Loucy (cell line): Measurements from ENCODE around the gene NPM1.

Experiments used
- H2AFZ ChIP-seq: fragments of 200-600 bp; sonication (generic); 2 replicates; pipeline ENCODE4 v1.6.0; 2016; ENCODE audit warnings: antibody characterized with exemption, mild to moderate bottlenecking, low read length, moderate library complexity
- H3F3A ChIP-seq: fragments of 200-600 bp; 2 replicates; pipeline ENCODE4 v1.6.0; 2016; ENCODE audit warnings: antibody characterized with exemption, low read depth, mild to moderate bottlenecking
- H3K27me3 ChIP-seq: fragments of 200-600 bp; sonication (generic); 2 replicates; pipeline ENCODE4 v1.6.1; 2014; ENCODE audit warnings: low read length, mild to moderate bottlenecking; ENCODE audit not compliant: insufficient read depth, poor library complexity, severe bottlenecking
- H3K36me3 ChIP-seq: fragments of 200-600 bp; sonication (generic); 2 replicates; pipeline ENCODE4 v1.6.1; 2016; ENCODE audit warnings: low read length; ENCODE audit not compliant: insufficient read depth
- H3K4me1 ChIP-seq: fragments of 200-600 bp; sonication (generic); 2 replicates; pipeline ENCODE4 v1.5.1; 2014; ENCODE audit warnings: low read length, mild to moderate bottlenecking; ENCODE audit not compliant: insufficient read depth, poor library complexity, severe bottlenecking
- H3K4me2 ChIP-seq: fragments of 200-600 bp; sonication (generic); 2 replicates; pipeline ENCODE4 v1.6.0; 2014; ENCODE audit warnings: antibody characterized with exemption, low read length, low read depth, mild to moderate bottlenecking; ENCODE audit not compliant: poor library complexity, severe bottlenecking
- H3K4me3 ChIP-seq: fragments of 200-600 bp; sonication (generic); 2 replicates; pipeline ENCODE4 v1.5.1; 2014; ENCODE audit warnings: low read length, mild to moderate bottlenecking, mixed read lengths; ENCODE audit not compliant: poor library complexity, severe bottlenecking
- H3K79me2 ChIP-seq: fragments of 200-600 bp; sonication (generic); 2 replicates; pipeline ENCODE4 v1.6.1; 2014; ENCODE audit warnings: low read length; ENCODE audit not compliant: insufficient read depth
- H3K9ac ChIP-seq: fragments of 200-600 bp; sonication (generic); 2 replicates; pipeline ENCODE4 v1.6.0; 2014; ENCODE audit warnings: mild to moderate bottlenecking, low read depth, low read length, moderate library complexity; ENCODE audit not compliant: poor library complexity, severe bottlenecking
- H3K9me2 ChIP-seq: fragments of 200-600 bp; sonication (generic); replicated peaks from 2 replicates; pipeline ENCODE4 v1.6.1; 2016; ENCODE audit warnings: low read depth, low read length, mixed read lengths
- H3K9me3 ChIP-seq: fragments of 200-600 bp; sonication (generic); 2 replicates; pipeline ENCODE4 v1.6.1; 2014; ENCODE audit warnings: mild to moderate bottlenecking, antibody characterized with exemption, low read length, low read depth; ENCODE audit not compliant: insufficient read depth
- H4K20me1 ChIP-seq: fragments of 200-600 bp; sonication (generic); 2 replicates; pipeline ENCODE4 v1.6.0; 2014; ENCODE audit warnings: antibody characterized with exemption, low read length, mild to moderate bottlenecking; ENCODE audit not compliant: insufficient read depth, poor library complexity, severe bottlenecking
- EZH2phosphoT487 ChIP-seq: fragments of 200-600 bp; IDR thresholded peaks from 2 replicates; pipeline ENCODE4 v1.6.1; 2018; ENCODE audit warnings: antibody characterized with exemption, mild to moderate bottlenecking, moderate library complexity, borderline replicate concordance
- TF ChIP-seq, protein P1 (sequence below): fragments of 200-600 bp; sonication (generic); conservative IDR thresholded peaks from 2 replicates; pipeline ENCODE4 v1.5.1; 2014; ENCODE audit warnings: mild to moderate bottlenecking, antibody characterized with exemption, low read length

NPM1 gene

DNA sequence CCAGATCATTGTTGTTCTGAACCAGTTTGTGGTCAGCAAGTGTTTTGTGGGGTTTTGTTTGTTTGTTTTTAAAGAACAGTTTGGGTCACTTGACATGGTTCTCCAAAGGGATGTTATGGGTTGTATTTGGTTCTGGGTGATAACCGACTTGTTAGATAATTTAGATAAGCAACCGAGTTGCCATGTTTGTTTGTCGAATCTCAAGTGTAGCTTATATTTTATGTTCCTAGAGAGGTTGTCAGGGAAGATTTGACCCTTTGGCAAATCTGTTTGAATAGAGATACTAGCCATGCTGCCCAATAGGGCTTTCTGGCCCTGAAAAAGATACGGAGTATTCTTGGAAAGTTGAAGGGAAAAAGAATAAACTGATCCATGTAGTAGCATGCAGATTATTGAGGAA, 19.6 kb downstream of the NPM1 start:
- Histone ChIP-seq H3K9me2 (no peaks in the 10 kb centered on the region), H3K4me1 (no peaks in the 10 kb centered on the region), H2AFZ (no peak overlapping the region), H3K4me2 (no peak overlapping the region), H3F3A (no peaks in the 10 kb centered on the region), H3K9ac (no peak overlapping the region), H3K79me2 (peaks cover 50% of the 10 kb centered on the region), H3K36me3 (peaks cover 70% of the 10 kb centered on the region; the same call in 1 of the 2 replicates), H3K4me3 (no peak overlapping the region), H3K9me3 (no peaks in the 10 kb centered on the region), H3K27me3 (no peaks in the 10 kb centered on the region), H4K20me1 (peaks cover 62% of the 10 kb centered on the region)
- TF ChIP-seq, protein P1, sequence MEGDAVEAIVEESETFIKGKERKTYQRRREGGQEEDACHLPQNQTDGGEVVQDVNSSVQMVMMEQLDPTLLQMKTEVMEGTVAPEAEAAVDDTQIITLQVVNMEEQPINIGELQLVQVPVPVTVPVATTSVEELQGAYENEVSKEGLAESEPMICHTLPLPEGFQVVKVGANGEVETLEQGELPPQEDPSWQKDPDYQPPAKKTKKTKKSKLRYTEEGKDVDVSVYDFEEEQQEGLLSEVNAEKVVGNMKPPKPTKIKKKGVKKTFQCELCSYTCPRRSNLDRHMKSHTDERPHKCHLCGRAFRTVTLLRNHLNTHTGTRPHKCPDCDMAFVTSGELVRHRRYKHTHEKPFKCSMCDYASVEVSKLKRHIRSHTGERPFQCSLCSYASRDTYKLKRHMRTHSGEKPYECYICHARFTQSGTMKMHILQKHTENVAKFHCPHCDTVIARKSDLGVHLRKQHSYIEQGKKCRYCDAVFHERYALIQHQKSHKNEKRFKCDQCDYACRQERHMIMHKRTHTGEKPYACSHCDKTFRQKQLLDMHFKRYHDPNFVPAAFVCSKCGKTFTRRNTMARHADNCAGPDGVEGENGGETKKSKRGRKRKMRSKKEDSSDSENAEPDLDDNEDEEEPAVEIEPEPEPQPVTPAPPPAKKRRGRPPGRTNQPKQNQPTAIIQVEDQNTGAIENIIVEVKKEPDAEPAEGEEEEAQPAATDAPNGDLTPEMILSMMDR = no peak
- TF ChIP-seq EZH2phosphoT487 = no peak

DNA sequence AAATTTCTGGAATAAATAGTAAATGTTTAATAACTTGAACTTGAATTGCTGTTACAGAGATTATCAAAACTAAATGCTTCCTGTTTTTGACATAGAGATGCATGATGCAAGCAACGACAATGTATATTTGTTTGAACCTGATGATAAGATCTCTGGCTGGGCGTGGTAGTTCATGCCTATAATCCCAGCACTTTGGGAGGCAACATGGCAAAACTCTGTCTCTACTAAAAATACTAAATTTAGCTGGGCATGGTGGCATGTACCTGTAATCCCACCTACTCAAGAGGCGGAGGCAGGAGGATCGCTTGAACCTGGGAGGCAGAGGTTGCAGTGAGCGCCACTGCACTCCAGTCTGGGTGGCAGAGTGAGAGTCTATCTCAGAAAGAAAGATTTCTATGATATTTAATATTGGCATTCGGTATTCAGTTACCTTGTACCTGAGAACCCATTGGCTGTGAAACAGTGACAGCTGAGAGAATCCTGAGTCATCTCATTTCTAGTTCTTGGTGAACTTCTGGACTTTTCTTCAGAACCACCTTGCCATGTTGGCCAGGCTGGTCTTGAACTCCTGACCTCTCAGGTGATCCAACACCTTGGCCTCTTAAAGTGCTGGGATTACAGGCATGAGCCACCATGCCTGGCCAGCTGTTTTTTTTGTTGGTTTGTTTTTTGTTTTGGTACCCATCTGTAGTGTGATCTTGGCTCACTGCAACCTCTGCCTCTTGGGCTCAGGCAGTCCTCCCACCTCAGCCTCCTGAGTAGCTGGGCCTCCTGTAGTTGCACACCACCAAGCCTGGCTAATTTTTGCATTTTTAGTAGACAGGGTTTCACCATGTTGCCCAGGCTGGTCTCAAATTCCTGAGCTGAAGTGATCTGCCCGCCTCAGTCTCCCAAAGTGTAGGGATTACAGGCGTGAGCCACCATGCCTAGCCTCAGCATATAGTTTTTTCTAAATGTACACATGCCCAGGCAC, 21.8 kb downstream of the NPM1 start:
- no peak overlapping the region for H3K4me2 ChIP-seq
- TF ChIP-seq, protein P1 = no peak
- TF ChIP-seq EZH2phosphoT487 = no peak
- H3K4me1 ChIP-seq = no peaks in the 10 kb centered on the region
- peaks cover 53% of the 10 kb centered on the region for H3K79me2 ChIP-seq
- no peaks in the 10 kb centered on the region for H3F3A ChIP-seq
- H3K9me3 ChIP-seq = no peaks in the 10 kb centered on the region
- H4K20me1 ChIP-seq = peaks cover 66% of the 10 kb centered on the region
- H3K4me3 ChIP-seq = no peak overlapping the region
- H3K36me3 ChIP-seq = peaks cover 84% of the 10 kb centered on the region; the same call in 1 of the 2 replicates
- no peaks in the 10 kb centered on the region for H3K9me2 ChIP-seq
- H3K27me3 ChIP-seq = no peaks in the 10 kb centered on the region
- H3K9ac ChIP-seq = no peak overlapping the region
- H2AFZ ChIP-seq = no peak overlapping the region

DNA sequence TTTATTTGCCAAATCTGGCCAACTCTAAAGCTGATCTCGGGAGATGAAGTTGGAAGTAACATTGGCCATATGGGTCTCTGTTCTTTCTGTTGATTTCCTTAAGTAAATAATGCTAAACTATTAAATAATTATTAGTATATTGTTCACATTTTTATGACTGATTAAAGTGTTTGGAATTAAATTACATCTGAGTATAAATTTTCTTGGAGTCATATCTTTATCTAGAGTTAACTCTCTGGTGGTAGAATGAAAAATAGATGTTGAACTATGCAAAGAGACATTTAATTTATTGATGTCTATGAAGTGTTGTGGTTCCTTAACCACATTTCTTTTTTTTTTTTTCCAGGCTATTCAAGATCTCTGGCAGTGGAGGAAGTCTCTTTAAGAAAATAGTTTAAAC, 22.5 kb downstream of the NPM1 start:
- H3K4me3 ChIP-seq = no peak overlapping the region
- H3F3A ChIP-seq = no peaks in the 10 kb centered on the region
- H4K20me1 ChIP-seq = peaks cover 64% of the 10 kb centered on the region
- no peaks in the 10 kb centered on the region for H3K4me1 ChIP-seq
- H3K9me2 ChIP-seq = no peaks in the 10 kb centered on the region
- peaks cover 50% of the 10 kb centered on the region for H3K79me2 ChIP-seq
- no peak overlapping the region for H2AFZ ChIP-seq
- H3K9me3 ChIP-seq = no peaks in the 10 kb centered on the region
- H3K27me3 ChIP-seq = no peaks in the 10 kb centered on the region
- peaks cover 79% of the 10 kb centered on the region; the same call in 1 of the 2 replicates for H3K36me3 ChIP-seq
- TF ChIP-seq, protein P1 = no peak
- TF ChIP-seq EZH2phosphoT487 = no peak
- no peak overlapping the region for H3K4me2 ChIP-seq
- H3K9ac ChIP-seq = no peak overlapping the region
